Body of pancreas (tissue), 4 donors: ENCODE results near the gene LRFN4. TPM values are rescaled to one million over a fixed set of nuclear protein-coding genes. Genes with fewer than 3 reads are reported as not detected.

Experiments used
- ATAC-seq: fragments of 150-250 bp; one replicate; pipeline ENCODE4 v1.9.1; 2016
- DNase-seq, 4 donors: peaks; one replicate each; pipeline ENCODE4 v3.0.0-alpha.2; 2019
- H3K27ac ChIP-seq, 4 donors: fragments of 200-600 bp; sonication (generic); 1 replicate in 3 of 4; 2 replicates in 1 of 4; pipeline versions ENCODE4 v1.5.1 to v1.6.1; 2016 to 2019; ENCODE audit warnings: mild to moderate bottlenecking in 1 of 4, mixed read lengths in 1 of 4, moderate library complexity in 1 of 4
- H3K27me3 ChIP-seq, 2 donors: fragments of 200-600 bp; sonication (generic); one replicate each; pipeline ENCODE4 v1.6.0; 2016; ENCODE audit warnings: mild to moderate bottlenecking in 1 of 2
- H3K36me3 ChIP-seq, 2 donors: fragments of 200-600 bp; sonication (generic); replicated peaks in 1 of 2; 2 replicates each; pipeline ENCODE4 v1.5.1; 2016; ENCODE audit warnings: low read depth in 2 of 2; ENCODE audit not compliant: insufficient read depth in 1 of 2
- H3K4me1 ChIP-seq: fragments of 200-600 bp; sonication (generic); one replicate; pipeline ENCODE4 v1.6.0; 2016
- H3K4me3 ChIP-seq, 2 donors: fragments of 200-600 bp; sonication (generic); 1 replicate in 1 of 2; 2 replicates in 1 of 2; pipeline ENCODE4 v1.5.1; 2016 to 2019
- H3K9me3 ChIP-seq, 3 donors: fragments of 200-600 bp; sonication (generic); 1 replicate in 2 of 3; 2 replicates in 1 of 3; pipeline ENCODE4 v1.5.1; 2016
- CTCF ChIP-seq, 7 experiments: fragments of 450-650 bp in 4 of 7; fragments of 200-600 bp in 3 of 7; sonication (generic) in 3 of 7; IDR thresholded peaks; one replicate each; pipeline ENCODE4 v1.5.1; 2016 to 2019; ENCODE audit warnings: antibody characterized with exemption in 7 of 7
- POLR2A ChIP-seq, 3 donors: fragments of 450-650 bp; IDR thresholded peaks; one replicate each; pipeline ENCODE4 v1.6.1; 2016; ENCODE audit warnings: antibody characterized with exemption in 3 of 3, mild to moderate bottlenecking in 2 of 3
- WGBS, 2 donors: methylation state at CpG; one replicate each; pipeline ENCODE4 v1.1.5; 2017; 5-methylcytosine and 5-hydroxymethylcytosine counted together
- intact Hi-C: fragments of 100-400 bp; cut with DNase I; formaldehyde crosslinking; loops from one replicate; pipeline ENCODE4 v1.15.1; 2023
- total RNA-seq, 2 donors: library from RNA; depleted of rRNA; stranded (reverse); fragments of >200 nt; gene quantifications; one replicate each; pipeline ENCODE4 v1.1.0, GENCODE V29; 2016

LRFN4 gene
- total RNA-seq, 2 donors from 2014 or later = 2.3 to 3.0 TPM

- no peak for ATAC-seq
- no peaks in the 10 kb centered on the region for H3K9me3 ChIP-seq
- H3K27ac ChIP-seq = no peak overlapping the region
- DNase-seq = peak in 1 of 4 donors; percentile 18
- no peaks in the 10 kb centered on the region for H3K27me3 ChIP-seq
- intact Hi-C loops = no loop called here
- no peaks in the 10 kb centered on the region for H3K36me3 ChIP-seq
- TF ChIP-seq CTCF (IDR thresholded peaks at IDR 0.05) (no peak), POLR2A (IDR thresholded peaks at IDR 0.05) (no peak)
- no peak overlapping the region for H3K4me3 ChIP-seq
- 63 to 80% methylated on average over 4 to 8 of the region's 8 CpGs for WGBS, 2 donors
- peaks cover 14% of the 10 kb centered on the region for H3K4me1 ChIP-seq
Observed at GRCh38 chr11:66909181-66909580, 52.3 kb downstream of the LRFN4 start.

GRCh38 chr11:66910016-66910415 lies 53.2 kb downstream of the LRFN4 start:
- WGBS, 2 donors = 90 to 91% methylated on average over 10 of the region's 10 CpGs
- H3K4me1 ChIP-seq = peaks cover 12% of the 10 kb centered on the region
- no peak overlapping the region for H3K4me3 ChIP-seq
- TF ChIP-seq CTCF (IDR thresholded peaks at IDR 0.05) = no peak
- TF ChIP-seq POLR2A (IDR thresholded peaks at IDR 0.05) = no peak
- no peak for DNase-seq
- no peaks in the 10 kb centered on the region for H3K36me3 ChIP-seq
- H3K27me3 ChIP-seq = no peaks in the 10 kb centered on the region
- no peak for ATAC-seq
- intact Hi-C loops = no loop called here
- no peak overlapping the region for H3K27ac ChIP-seq
- no peaks in the 10 kb centered on the region for H3K9me3 ChIP-seq

Other genes starting within 250 kb of the LRFN4 start
- 10 to 100 TPM; 29.8 to 37.6 TPM for gene RBM14, start 240.4 kb upstream of the LRFN4 start, total RNA-seq
- gene RBM4, start 218.4 kb upstream of the LRFN4 start, total RNA-seq = 10 to 100 TPM; 44.2 to 71.1 TPM
- gene RBM4B, start 179.2 kb upstream of the LRFN4 start, total RNA-seq = 10 to 100 TPM; 13.2 to 22.6 TPM
- gene SPTBN2, start 127.8 kb upstream of the LRFN4 start, total RNA-seq = 10 to 100 TPM; 40.0 to 52.1 TPM
- gene RCE1, start 13.6 kb upstream of the LRFN4 start, total RNA-seq = 10 to 100 TPM; 14.3 to 18.8 TPM
- gene PC, start 101.3 kb downstream of the LRFN4 start, total RNA-seq = 10 to 100 TPM; 12.2 to 81.7 TPM
- gene C11orf86, start 118.2 kb downstream of the LRFN4 start, total RNA-seq = not detected
- under 1 TPM in 1 of 2 donors, not detected in 1; 0.78 TPM for gene SYT12, start 166.1 kb downstream of the LRFN4 start, total RNA-seq
- 10 to 100 TPM; 19.1 to 33.5 TPM for gene RHOD, start 199.8 kb downstream of the LRFN4 start, total RNA-seq